ENCODE data around the gene DCDC2. TPM values are rescaled to one million over a fixed set of nuclear protein-coding genes. Genes with fewer than 3 reads are reported as not detected.

The DCDC2 gene
- total RNA-seq, 2 experiments from 2014 or later: 0.06 TPM; not detected in 1

DNA sequence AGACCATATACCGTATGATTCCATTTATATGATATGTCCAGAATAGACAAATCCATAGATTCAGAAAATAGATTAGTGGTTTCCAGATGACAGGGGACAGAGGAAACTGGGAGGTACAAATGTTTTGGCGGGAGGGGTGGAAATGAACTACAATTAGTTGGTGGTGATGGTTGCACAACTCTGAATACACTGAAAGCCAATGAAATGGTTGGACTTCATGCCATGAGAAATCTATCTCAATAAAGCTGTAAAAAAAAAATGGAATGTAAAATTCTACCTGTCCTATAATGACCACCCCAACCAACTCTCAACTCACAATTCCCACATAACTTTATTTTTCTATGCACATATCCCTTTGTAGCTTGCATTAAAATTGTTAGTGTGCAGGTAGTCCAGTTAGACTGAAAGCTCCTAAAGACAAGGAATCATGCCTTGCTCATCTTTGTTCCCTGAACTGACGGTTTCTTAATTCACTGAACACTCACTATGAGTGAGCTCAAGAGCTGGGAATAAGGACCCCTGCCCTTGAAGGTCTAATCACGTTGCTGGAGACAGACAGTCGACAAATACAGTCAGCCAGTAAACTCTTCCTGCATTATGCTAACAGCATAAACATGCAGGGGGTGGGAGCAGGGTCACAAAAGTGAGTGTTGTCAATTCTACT is 1.4 kb downstream of the DCDC2 start:
- H3K27ac ChIP-seq (ENCODE audit: low read depth, low read length, poor library complexity, severe bottlenecking): no peak overlapping the region
- BruUV-seq (replicated peaks): no TSS peak
- no peak overlapping the region for H3K4me2 ChIP-seq (ENCODE audit: low read length)
- no peaks in the 10 kb centered on the region for H3K9me2 ChIP-seq (ENCODE audit: insufficient read depth, low read length)
- peaks cover 4% of the 10 kb centered on the region for H3K4me1 ChIP-seq (ENCODE audit: insufficient read depth, low read length, poor library complexity, severe bottlenecking)
- H2AFZ ChIP-seq (ENCODE audit: low read length): no peak overlapping the region
- intact Hi-C loops (cut with micrococcal nuclease; ENCODE audit: unreplicated experiment): no loop called here
- CTCF ChIA-PET (ENCODE audit: unreplicated experiment): no interaction called here
- no peaks in the 10 kb centered on the region for H3K9me3 ChIP-seq (ENCODE audit: low read length)
- no peak for DNase-seq (ENCODE audit: low spot score)
- no peaks in the 10 kb centered on the region for H4K20me1 ChIP-seq (ENCODE audit: insufficient read depth, low read length)
- POLR2A ChIA-PET: no interaction called here
- H3K36me3 ChIP-seq (ENCODE audit: insufficient read depth, low read length): no peaks in the 10 kb centered on the region
- H3K4me3 ChIP-seq (ENCODE audit: low read depth, low read length, poor library complexity, severe bottlenecking): no peak overlapping the region
- TF ChIP-seq, protein P1, sequence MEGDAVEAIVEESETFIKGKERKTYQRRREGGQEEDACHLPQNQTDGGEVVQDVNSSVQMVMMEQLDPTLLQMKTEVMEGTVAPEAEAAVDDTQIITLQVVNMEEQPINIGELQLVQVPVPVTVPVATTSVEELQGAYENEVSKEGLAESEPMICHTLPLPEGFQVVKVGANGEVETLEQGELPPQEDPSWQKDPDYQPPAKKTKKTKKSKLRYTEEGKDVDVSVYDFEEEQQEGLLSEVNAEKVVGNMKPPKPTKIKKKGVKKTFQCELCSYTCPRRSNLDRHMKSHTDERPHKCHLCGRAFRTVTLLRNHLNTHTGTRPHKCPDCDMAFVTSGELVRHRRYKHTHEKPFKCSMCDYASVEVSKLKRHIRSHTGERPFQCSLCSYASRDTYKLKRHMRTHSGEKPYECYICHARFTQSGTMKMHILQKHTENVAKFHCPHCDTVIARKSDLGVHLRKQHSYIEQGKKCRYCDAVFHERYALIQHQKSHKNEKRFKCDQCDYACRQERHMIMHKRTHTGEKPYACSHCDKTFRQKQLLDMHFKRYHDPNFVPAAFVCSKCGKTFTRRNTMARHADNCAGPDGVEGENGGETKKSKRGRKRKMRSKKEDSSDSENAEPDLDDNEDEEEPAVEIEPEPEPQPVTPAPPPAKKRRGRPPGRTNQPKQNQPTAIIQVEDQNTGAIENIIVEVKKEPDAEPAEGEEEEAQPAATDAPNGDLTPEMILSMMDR (conservative IDR thresholded peaks at IDR 0.05; ENCODE audit: low read length): no peak
- no peak for TF ChIP-seq EZH2phosphoT487 (IDR thresholded peaks at IDR 0.05; ENCODE audit: borderline replicate concordance, low read depth, low read length)
- H3K79me2 ChIP-seq (ENCODE audit: insufficient read depth, low read depth, low read length): no peaks in the 10 kb centered on the region

GRCh38 chr6:24355393-24355792 is 2.5 kb downstream of the DCDC2 start:
- intact Hi-C loops (cut with micrococcal nuclease; ENCODE audit: unreplicated experiment): no loop called here
- no peak for TF ChIP-seq EZH2phosphoT487 (IDR thresholded peaks at IDR 0.05; ENCODE audit: borderline replicate concordance, low read depth, low read length)
- TF ChIP-seq, protein P1 (conservative IDR thresholded peaks at IDR 0.05; ENCODE audit: low read length): no peak
- Histone ChIP-seq H3K4me2 (ENCODE audit: low read length) (no peak overlapping the region), H3K9me2 (ENCODE audit: insufficient read depth, low read length) (no peaks in the 10 kb centered on the region), H3K9me3 (ENCODE audit: low read length) (no peaks in the 10 kb centered on the region), H4K20me1 (ENCODE audit: insufficient read depth, low read length) (no peaks in the 10 kb centered on the region), H2AFZ (ENCODE audit: low read length) (no peak overlapping the region), H3K27ac (ENCODE audit: low read depth, low read length, poor library complexity, severe bottlenecking) (no peak overlapping the region), H3K79me2 (ENCODE audit: insufficient read depth, low read depth, low read length) (no peaks in the 10 kb centered on the region), H3K4me1 (ENCODE audit: insufficient read depth, low read length, poor library complexity, severe bottlenecking) (peaks cover 4% of the 10 kb centered on the region), H3K4me3 (ENCODE audit: low read depth, low read length, poor library complexity, severe bottlenecking) (no peak overlapping the region), H3K36me3 (ENCODE audit: insufficient read depth, low read length) (no peaks in the 10 kb centered on the region)
- no TSS peak for BruUV-seq (replicated peaks)
- ChIA-PET CTCF (ENCODE audit: unreplicated experiment) (no interaction called here), POLR2A (no interaction called here)
- no peak for DNase-seq (ENCODE audit: low spot score)

DNA sequence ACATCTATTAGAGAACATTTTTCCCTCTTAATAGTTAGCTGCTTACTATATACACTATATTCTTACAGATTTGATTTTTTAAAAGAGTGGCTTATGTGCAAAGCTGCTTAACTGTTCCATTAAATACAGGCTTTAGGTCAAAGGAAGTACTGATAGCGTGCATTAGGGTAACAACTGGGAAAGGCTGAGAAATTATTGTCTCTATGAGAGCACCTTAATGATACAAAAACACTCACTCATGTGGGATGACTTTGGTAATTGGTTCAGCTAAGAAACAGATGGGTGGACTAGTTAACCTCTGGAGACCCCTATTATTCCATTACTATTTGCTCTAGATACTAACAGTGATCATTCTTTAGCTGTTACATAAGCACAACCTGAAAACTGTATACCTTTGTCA is 4.0 kb downstream of the DCDC2 start:
- no peaks in the 10 kb centered on the region for H3K9me2 ChIP-seq (ENCODE audit: insufficient read depth, low read length)
- H3K27ac ChIP-seq (ENCODE audit: low read depth, low read length, poor library complexity, severe bottlenecking): no peak overlapping the region
- intact Hi-C loops (cut with micrococcal nuclease; ENCODE audit: unreplicated experiment): no loop called here
- no peaks in the 10 kb centered on the region for H3K36me3 ChIP-seq (ENCODE audit: insufficient read depth, low read length)
- POLR2A ChIA-PET: interaction anchor here (0.6 to 0.9 kb wide), 5 partner anchors 9 to 236 kb away, joined by 3 to 4 read pairs (median 3); no protein-coding TSS in a partner anchor
- no peak overlapping the region for H3K4me2 ChIP-seq (ENCODE audit: low read length)
- H3K79me2 ChIP-seq (ENCODE audit: insufficient read depth, low read depth, low read length): no peaks in the 10 kb centered on the region
- H3K4me3 ChIP-seq (ENCODE audit: low read depth, low read length, poor library complexity, severe bottlenecking): no peak overlapping the region
- H3K9me3 ChIP-seq (ENCODE audit: low read length): no peaks in the 10 kb centered on the region
- H3K4me1 ChIP-seq (ENCODE audit: insufficient read depth, low read length, poor library complexity, severe bottlenecking): no peaks in the 10 kb centered on the region
- CTCF ChIA-PET (ENCODE audit: unreplicated experiment): no interaction called here
- no peaks in the 10 kb centered on the region for H4K20me1 ChIP-seq (ENCODE audit: insufficient read depth, low read length)
- BruUV-seq (replicated peaks): no TSS peak
- no peak for DNase-seq (ENCODE audit: low spot score)
- TF ChIP-seq, protein P1 (conservative IDR thresholded peaks at IDR 0.05; ENCODE audit: low read length): no peak
- TF ChIP-seq EZH2phosphoT487 (IDR thresholded peaks at IDR 0.05; ENCODE audit: borderline replicate concordance, low read depth, low read length): no peak
- no peak overlapping the region for H2AFZ ChIP-seq (ENCODE audit: low read length)
